ENCODE measurements around the gene CYSTM1. TPM values are rescaled to one million over a fixed set of nuclear protein-coding genes. Genes with fewer than 3 reads are reported as not detected.

Gene CYSTM1
- total and polyA plus RNA-seq, 4 donors, result 8.1 to 45.7 (median 23.4) TPM

DNA sequence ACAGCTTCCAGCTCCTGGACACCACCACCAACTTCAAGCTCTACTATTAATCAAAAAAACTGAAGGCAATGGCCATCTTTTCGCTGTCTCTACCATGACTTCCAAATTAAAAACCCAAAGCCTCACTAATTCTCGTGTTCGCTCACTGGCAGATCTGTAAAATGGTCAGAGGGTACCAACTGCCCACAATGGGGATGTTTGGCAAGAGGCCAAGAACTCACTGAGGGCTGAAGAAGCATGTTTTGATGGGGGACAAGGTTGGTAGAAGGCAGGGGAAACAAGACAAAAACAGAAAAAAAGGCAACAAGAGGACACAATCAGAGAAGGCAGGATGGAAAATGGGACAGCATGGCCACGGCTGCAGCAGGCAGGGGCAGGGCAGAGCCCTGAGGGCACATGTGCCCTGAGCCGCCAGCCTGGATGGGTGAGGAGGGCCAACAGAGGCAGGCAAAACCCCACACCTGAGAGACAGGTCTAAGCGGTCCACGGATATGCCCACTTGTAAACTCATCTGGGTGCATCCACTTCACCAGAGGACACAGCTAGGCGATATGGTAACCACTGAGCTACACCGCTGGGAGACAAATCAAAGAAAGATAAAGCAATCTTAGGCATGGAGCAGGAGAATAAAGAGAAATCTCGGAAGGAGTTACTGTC is 77.6 kb downstream of the CYSTM1 start:
- TF ChIP-seq NR2F2 (IDR thresholded peaks at IDR 0.05) (no peak), RXRA (IDR thresholded peaks at IDR 0.05) (no peak), JUND (IDR thresholded peaks at IDR 0.05) (no peak), HNF4G (IDR thresholded peaks at IDR 0.05) (no peak), SP1 (IDR thresholded peaks at IDR 0.05) (no peak), EGR1 (IDR thresholded peaks at IDR 0.05; ENCODE audit: low read depth in 2 of 2) (no peak), GABPA (IDR thresholded peaks at IDR 0.05 in 1 of 2, conservative IDR thresholded peaks at IDR 0.05 in 1 of 2) (no peak), YY1 (IDR thresholded peaks at IDR 0.05) (no peak), FOXA1 (IDR thresholded peaks at IDR 0.05) (no peak), TAF1 (conservative IDR thresholded peaks at IDR 0.05) (no peak), FOXA2 (IDR thresholded peaks at IDR 0.05) (no peak)
- TF ChIP-seq, protein P1, sequence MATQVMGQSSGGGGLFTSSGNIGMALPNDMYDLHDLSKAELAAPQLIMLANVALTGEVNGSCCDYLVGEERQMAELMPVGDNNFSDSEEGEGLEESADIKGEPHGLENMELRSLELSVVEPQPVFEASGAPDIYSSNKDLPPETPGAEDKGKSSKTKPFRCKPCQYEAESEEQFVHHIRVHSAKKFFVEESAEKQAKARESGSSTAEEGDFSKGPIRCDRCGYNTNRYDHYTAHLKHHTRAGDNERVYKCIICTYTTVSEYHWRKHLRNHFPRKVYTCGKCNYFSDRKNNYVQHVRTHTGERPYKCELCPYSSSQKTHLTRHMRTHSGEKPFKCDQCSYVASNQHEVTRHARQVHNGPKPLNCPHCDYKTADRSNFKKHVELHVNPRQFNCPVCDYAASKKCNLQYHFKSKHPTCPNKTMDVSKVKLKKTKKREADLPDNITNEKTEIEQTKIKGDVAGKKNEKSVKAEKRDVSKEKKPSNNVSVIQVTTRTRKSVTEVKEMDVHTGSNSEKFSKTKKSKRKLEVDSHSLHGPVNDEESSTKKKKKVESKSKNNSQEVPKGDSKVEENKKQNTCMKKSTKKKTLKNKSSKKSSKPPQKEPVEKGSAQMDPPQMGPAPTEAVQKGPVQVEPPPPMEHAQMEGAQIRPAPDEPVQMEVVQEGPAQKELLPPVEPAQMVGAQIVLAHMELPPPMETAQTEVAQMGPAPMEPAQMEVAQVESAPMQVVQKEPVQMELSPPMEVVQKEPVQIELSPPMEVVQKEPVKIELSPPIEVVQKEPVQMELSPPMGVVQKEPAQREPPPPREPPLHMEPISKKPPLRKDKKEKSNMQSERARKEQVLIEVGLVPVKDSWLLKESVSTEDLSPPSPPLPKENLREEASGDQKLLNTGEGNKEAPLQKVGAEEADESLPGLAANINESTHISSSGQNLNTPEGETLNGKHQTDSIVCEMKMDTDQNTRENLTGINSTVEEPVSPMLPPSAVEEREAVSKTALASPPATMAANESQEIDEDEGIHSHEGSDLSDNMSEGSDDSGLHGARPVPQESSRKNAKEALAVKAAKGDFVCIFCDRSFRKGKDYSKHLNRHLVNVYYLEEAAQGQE (IDR thresholded peaks at IDR 0.05), result no peak
- TF ChIP-seq, protein P2, sequence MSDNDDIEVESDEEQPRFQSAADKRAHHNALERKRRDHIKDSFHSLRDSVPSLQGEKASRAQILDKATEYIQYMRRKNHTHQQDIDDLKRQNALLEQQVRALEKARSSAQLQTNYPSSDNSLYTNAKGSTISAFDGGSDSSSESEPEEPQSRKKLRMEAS (IDR thresholded peaks at IDR 0.05), result no peak
- TF ChIP-seq, protein P3, sequence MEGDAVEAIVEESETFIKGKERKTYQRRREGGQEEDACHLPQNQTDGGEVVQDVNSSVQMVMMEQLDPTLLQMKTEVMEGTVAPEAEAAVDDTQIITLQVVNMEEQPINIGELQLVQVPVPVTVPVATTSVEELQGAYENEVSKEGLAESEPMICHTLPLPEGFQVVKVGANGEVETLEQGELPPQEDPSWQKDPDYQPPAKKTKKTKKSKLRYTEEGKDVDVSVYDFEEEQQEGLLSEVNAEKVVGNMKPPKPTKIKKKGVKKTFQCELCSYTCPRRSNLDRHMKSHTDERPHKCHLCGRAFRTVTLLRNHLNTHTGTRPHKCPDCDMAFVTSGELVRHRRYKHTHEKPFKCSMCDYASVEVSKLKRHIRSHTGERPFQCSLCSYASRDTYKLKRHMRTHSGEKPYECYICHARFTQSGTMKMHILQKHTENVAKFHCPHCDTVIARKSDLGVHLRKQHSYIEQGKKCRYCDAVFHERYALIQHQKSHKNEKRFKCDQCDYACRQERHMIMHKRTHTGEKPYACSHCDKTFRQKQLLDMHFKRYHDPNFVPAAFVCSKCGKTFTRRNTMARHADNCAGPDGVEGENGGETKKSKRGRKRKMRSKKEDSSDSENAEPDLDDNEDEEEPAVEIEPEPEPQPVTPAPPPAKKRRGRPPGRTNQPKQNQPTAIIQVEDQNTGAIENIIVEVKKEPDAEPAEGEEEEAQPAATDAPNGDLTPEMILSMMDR (IDR thresholded peaks at IDR 0.05; ENCODE audit: low read depth, low read length, missing input control), result no peak
- no peak overlapping the region for H3K4me3 ChIP-seq (ENCODE audit: low read depth in 1 of 3, low read length in 3 of 3)
- no peaks in the 10 kb centered on the region for H3K4me1 ChIP-seq (ENCODE audit: control insufficient read depth in 4 of 4, insufficient read depth in 4 of 4, low read length in 3 of 4)
- H3K36me3 ChIP-seq (ENCODE audit: control insufficient read depth in 4 of 4, insufficient read depth in 3 of 4, low read depth in 1 of 4, low read length in 3 of 4), result peaks cover 0 to 11% (median 3%) of the 10 kb centered on the region in 4 donors
- H3K27ac ChIP-seq (ENCODE audit: low read depth in 1 of 2, low read length in 2 of 2), result no peak overlapping the region
- no peak overlapping the region for H3K9ac ChIP-seq (ENCODE audit: low read depth in 1 of 2, low read length in 2 of 2)
- no peaks in the 10 kb centered on the region for H3K27me3 ChIP-seq (ENCODE audit: control insufficient read depth in 4 of 4, insufficient read depth in 4 of 4, low read length in 3 of 4)
- H3K9me3 ChIP-seq (ENCODE audit: control insufficient read depth in 4 of 4, low read length in 3 of 4), result no peaks in the 10 kb centered on the region
- DNase-seq (ENCODE audit: low spot score), result no peak
- 96% methylated on average over 10 of the region's 10 CpGs for WGBS

DNA sequence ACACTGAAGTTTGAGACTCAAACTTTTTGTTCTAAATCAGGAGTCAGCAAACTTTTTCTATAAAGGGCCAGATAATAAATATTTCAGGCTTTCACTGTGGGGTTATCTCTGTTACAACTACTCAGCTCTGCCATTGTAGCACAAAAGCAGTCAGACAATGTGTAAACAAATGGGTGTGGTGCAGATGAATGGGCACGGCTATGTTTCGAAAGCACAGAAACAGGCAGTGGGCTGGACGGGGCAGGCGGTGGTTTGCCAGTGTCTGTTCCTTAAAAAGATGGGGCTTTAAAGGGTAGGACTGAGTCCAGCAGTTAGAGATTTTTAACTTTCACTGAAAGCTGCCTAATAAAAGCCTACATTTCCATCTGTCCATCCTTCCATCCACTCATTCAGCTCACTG is 79.0 kb downstream of the CYSTM1 start:
- Histone ChIP-seq H3K4me3 (ENCODE audit: low read depth in 1 of 3, low read length in 3 of 3) (no peak overlapping the region), H3K4me1 (ENCODE audit: control insufficient read depth in 4 of 4, insufficient read depth in 4 of 4, low read length in 3 of 4) (no peaks in the 10 kb centered on the region), H3K27ac (ENCODE audit: low read depth in 1 of 2, low read length in 2 of 2) (no peak overlapping the region), H3K36me3 (ENCODE audit: control insufficient read depth in 4 of 4, insufficient read depth in 3 of 4, low read depth in 1 of 4, low read length in 3 of 4) (peaks cover 0 to 11% (median 3%) of the 10 kb centered on the region in 4 donors), H3K9ac (ENCODE audit: low read depth in 1 of 2, low read length in 2 of 2) (no peak overlapping the region), H3K27me3 (ENCODE audit: control insufficient read depth in 4 of 4, insufficient read depth in 4 of 4, low read length in 3 of 4) (no peaks in the 10 kb centered on the region), H3K9me3 (ENCODE audit: control insufficient read depth in 4 of 4, low read length in 3 of 4) (no peaks in the 10 kb centered on the region)
- no peak for TF ChIP-seq RXRA (IDR thresholded peaks at IDR 0.05)
- WGBS, result 61% methylated on average over 4 of the region's 4 CpGs
- DNase-seq (ENCODE audit: low spot score), result no peak
